ENCODE results near the gene SCYL3.
A peak's percentile ranks its signal among the peaks of the same experiment; 100 is the strongest.

Gene SCYL3

DNA sequence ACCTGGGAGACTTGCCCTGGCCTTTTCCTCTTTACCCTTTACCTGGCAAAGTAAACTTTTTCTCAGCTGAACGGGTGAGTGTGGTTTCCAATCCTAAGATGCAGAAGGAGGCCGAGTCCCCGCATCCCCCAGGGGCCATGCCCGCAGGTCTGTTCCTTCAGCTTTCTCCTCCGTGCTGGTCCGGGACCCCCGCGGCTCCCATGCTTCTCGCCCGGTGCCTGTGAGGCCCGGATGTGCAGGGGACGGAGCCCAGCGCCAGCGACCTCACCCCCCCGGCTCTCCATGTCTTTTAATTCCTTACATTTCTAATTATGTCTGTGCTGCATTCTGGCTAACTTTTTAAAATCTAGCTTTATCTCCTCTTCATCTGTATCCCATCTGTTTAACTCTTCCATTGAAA is 21.5 kb upstream of the SCYL3 start:
- Histone ChIP-seq H3K36me3 (replicated peaks; ENCODE audit: insufficient read depth, low read length) (no peaks in the 10 kb centered on the region), H3K27ac (ENCODE audit: low read length) (peak overlapping the region; percentile 54; the same call in 1 of the 2 replicates), H3F3A (ENCODE audit: insufficient read depth, low read length) (peaks cover 24% of the 10 kb centered on the region), H2AFZ (ENCODE audit: low read length) (peak overlapping the region; percentile 4; the same call in 1 of the 2 replicates), H4K20me1 (ENCODE audit: insufficient read depth, low read length) (no peaks in the 10 kb centered on the region), H3K4me1 (ENCODE audit: low read length) (peaks cover 46% of the 10 kb centered on the region), H3K9ac (ENCODE audit: low read length) (no peak overlapping the region; the same call in 1 of the 2 replicates), H3K9me2 (replicated peaks; ENCODE audit: insufficient read depth, low read length) (no peaks in the 10 kb centered on the region), H3K4me2 (ENCODE audit: low read depth, low read length) (peak overlapping the region; percentile 44), H3K79me2 (ENCODE audit: low read length) (no peaks in the 10 kb centered on the region), H3K4me3 (ENCODE audit: low read length) (no peak overlapping the region), H3K27me3 (replicated peaks; ENCODE audit: insufficient read depth, low read length) (no peaks in the 10 kb centered on the region), H3K9me3 (replicated peaks; ENCODE audit: insufficient read depth, low read length) (no peaks in the 10 kb centered on the region)
- TF ChIP-seq EZH2phosphoT487 (IDR thresholded peaks at IDR 0.05; ENCODE audit: low read length) (no peak), EZH2 (optimal IDR thresholded peaks at IDR 0.05; ENCODE audit: low read depth, low read length) (no peak), CTCF (IDR thresholded peaks at IDR 0.05; ENCODE audit: low read length) (no peak)
- no peak for DNase-seq

- H3K9me2 ChIP-seq (replicated peaks; ENCODE audit: insufficient read depth, low read length), result no peaks in the 10 kb centered on the region
- H2AFZ ChIP-seq (ENCODE audit: low read length), result no peak overlapping the region
- H3K4me1 ChIP-seq (ENCODE audit: low read length), result peaks cover 51% of the 10 kb centered on the region
- no peak overlapping the region for H3K4me3 ChIP-seq (ENCODE audit: low read length)
- peak overlapping the region; percentile 44 for H3K4me2 ChIP-seq (ENCODE audit: low read depth, low read length)
- DNase-seq, result no peak
- H3K9me3 ChIP-seq (replicated peaks; ENCODE audit: insufficient read depth, low read length), result no peaks in the 10 kb centered on the region
- no peaks in the 10 kb centered on the region for H3K36me3 ChIP-seq (replicated peaks; ENCODE audit: insufficient read depth, low read length)
- H3K9ac ChIP-seq (ENCODE audit: low read length), result no peak overlapping the region
- peaks cover 28% of the 10 kb centered on the region for H3F3A ChIP-seq (ENCODE audit: insufficient read depth, low read length)
- no peaks in the 10 kb centered on the region for H4K20me1 ChIP-seq (ENCODE audit: insufficient read depth, low read length)
- H3K79me2 ChIP-seq (ENCODE audit: low read length), result no peaks in the 10 kb centered on the region
- no peak for TF ChIP-seq EZH2 (optimal IDR thresholded peaks at IDR 0.05; ENCODE audit: low read depth, low read length)
- H3K27me3 ChIP-seq (replicated peaks; ENCODE audit: insufficient read depth, low read length), result no peaks in the 10 kb centered on the region
- no peak overlapping the region; the same call in 1 of the 2 replicates for H3K27ac ChIP-seq (ENCODE audit: low read length)
These were observed 20.8 kb upstream of the SCYL3 start for GRCh38 chr1:169914531-169914930.

DNA sequence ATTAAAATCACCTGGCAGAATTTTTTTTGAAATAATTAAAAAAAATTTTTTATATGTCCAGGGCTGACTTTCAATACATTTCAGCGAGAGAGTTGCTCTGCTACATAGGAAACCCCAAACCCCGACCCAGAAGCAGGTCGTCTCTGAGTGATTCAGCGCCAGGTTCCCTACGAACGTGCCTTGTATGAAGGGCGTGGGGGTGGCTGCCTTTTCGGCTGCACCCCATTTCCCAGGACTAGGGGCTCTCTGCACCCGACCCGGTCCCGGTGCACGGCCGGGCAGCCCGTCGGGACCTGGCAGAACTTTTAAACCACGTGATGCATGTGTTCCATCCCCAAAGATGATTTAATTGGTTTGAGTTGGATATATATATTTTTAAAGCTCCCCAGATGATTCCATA is 15.8 kb upstream of the SCYL3 start:
- H2AFZ ChIP-seq (ENCODE audit: low read length), result peak overlapping the region; percentile 31; the same call in 1 of the 2 replicates
- H3K27ac ChIP-seq (ENCODE audit: low read length), result peak overlapping the region; percentile 90
- peaks cover 25% of the 10 kb centered on the region for H3F3A ChIP-seq (ENCODE audit: insufficient read depth, low read length)
- no peaks in the 10 kb centered on the region for H4K20me1 ChIP-seq (ENCODE audit: insufficient read depth, low read length)
- peak overlapping the region; percentile 64 for H3K4me2 ChIP-seq (ENCODE audit: low read depth, low read length)
- TF ChIP-seq EZH2 (optimal IDR thresholded peaks at IDR 0.05; ENCODE audit: low read depth, low read length) (no peak), EZH2phosphoT487 (IDR thresholded peaks at IDR 0.05; ENCODE audit: low read length) (no peak), CTCF (IDR thresholded peaks at IDR 0.05; ENCODE audit: low read length) (no peak)
- H3K27me3 ChIP-seq (replicated peaks; ENCODE audit: insufficient read depth, low read length), result no peaks in the 10 kb centered on the region
- no peaks in the 10 kb centered on the region for H3K9me3 ChIP-seq (replicated peaks; ENCODE audit: insufficient read depth, low read length)
- 0 out of 2 replicates have a peak overlapping the region, but pooled peaks have one; percentile 34 for H3K9ac ChIP-seq (ENCODE audit: low read length)
- no peaks in the 10 kb centered on the region for H3K79me2 ChIP-seq (ENCODE audit: low read length)
- H3K4me3 ChIP-seq (ENCODE audit: low read length), result no peak overlapping the region
- no peak for DNase-seq
- no peaks in the 10 kb centered on the region for H3K9me2 ChIP-seq (replicated peaks; ENCODE audit: insufficient read depth, low read length)
- no peaks in the 10 kb centered on the region for H3K36me3 ChIP-seq (replicated peaks; ENCODE audit: insufficient read depth, low read length)
- H3K4me1 ChIP-seq (ENCODE audit: low read length), result peaks cover 58% of the 10 kb centered on the region

- Histone ChIP-seq H3K27me3 (replicated peaks; ENCODE audit: insufficient read depth, low read length) (no peaks in the 10 kb centered on the region), H3K4me1 (ENCODE audit: low read length) (peaks cover 61% of the 10 kb centered on the region), H4K20me1 (ENCODE audit: insufficient read depth, low read length) (no peaks in the 10 kb centered on the region), H3K4me2 (ENCODE audit: low read depth, low read length) (no peak overlapping the region), H3K9me2 (replicated peaks; ENCODE audit: insufficient read depth, low read length) (no peaks in the 10 kb centered on the region), H2AFZ (ENCODE audit: low read length) (no peak overlapping the region), H3K9me3 (replicated peaks; ENCODE audit: insufficient read depth, low read length) (no peaks in the 10 kb centered on the region), H3K79me2 (ENCODE audit: low read length) (no peaks in the 10 kb centered on the region), H3K36me3 (replicated peaks; ENCODE audit: insufficient read depth, low read length) (no peaks in the 10 kb centered on the region), H3F3A (ENCODE audit: insufficient read depth, low read length) (peaks cover 23% of the 10 kb centered on the region), H3K27ac (ENCODE audit: low read length) (no peak overlapping the region), H3K9ac (ENCODE audit: low read length) (no peak overlapping the region), H3K4me3 (ENCODE audit: low read length) (no peak overlapping the region)
- no peak for TF ChIP-seq EZH2 (optimal IDR thresholded peaks at IDR 0.05; ENCODE audit: low read depth, low read length)
- TF ChIP-seq CTCF (IDR thresholded peaks at IDR 0.05; ENCODE audit: low read length), result no peak
- TF ChIP-seq EZH2phosphoT487 (IDR thresholded peaks at IDR 0.05; ENCODE audit: low read length), result no peak
- no peak for DNase-seq
These were observed 13.2 kb upstream of the SCYL3 start for GRCh38 chr1:169906938-169907337.
